Spleen (tissue), 11 donors: ENCODE data around the gene OR2F2. TPM values are rescaled to one million over a fixed set of nuclear protein-coding genes. Genes with fewer than 3 reads are reported as not detected.

Experiments used
- DNase-seq: peaks from one replicate; pipeline ENCODE4 v3.0.0-alpha.2; 2020
- H3K27ac ChIP-seq, 8 donors: fragments of 200-600 bp; sonication (generic) in 7 of 8; 1 replicate in 4 of 8; 2 replicates in 4 of 8; pipeline versions ENCODE4 v1.5.0 to v1.8.0; 2016 to 2021; ENCODE audit warnings: inconsistent platforms in 4 of 8, mild to moderate bottlenecking in 4 of 8, moderate library complexity in 1 of 8
- H3K27me3 ChIP-seq, 7 donors: fragments of 200-600 bp; sonication (generic) in 6 of 7; replicated peaks in 1 of 7; 1 replicate in 4 of 7; 2 replicates in 3 of 7; pipeline versions ENCODE4 v1.5.0 to v1.8.0; 2016 to 2021; ENCODE audit warnings: inconsistent platforms in 3 of 7, mild to moderate bottlenecking in 1 of 7
- H3K36me3 ChIP-seq, 6 donors: fragments of 200-600 bp; sonication (generic) in 5 of 6; 1 replicate in 4 of 6; 2 replicates in 2 of 6; pipeline versions ENCODE4 v1.5.0 to v1.8.0; 2016 to 2021; ENCODE audit warnings: inconsistent platforms in 2 of 6
- H3K4me1 ChIP-seq, 6 donors: fragments of 200-600 bp; sonication (generic) in 5 of 6; 1 replicate in 3 of 6; 2 replicates in 3 of 6; pipeline versions ENCODE4 v1.5.0 to v1.8.0; 2016 to 2021; ENCODE audit warnings: inconsistent platforms in 3 of 6
- H3K4me3 ChIP-seq, 8 donors: fragments of 200-600 bp; sonication (generic) in 7 of 8; 1 replicate in 4 of 8; 2 replicates in 4 of 8; pipeline versions ENCODE4 v1.5.0 to v1.8.0; 2016 to 2021; ENCODE audit warnings: inconsistent platforms in 4 of 8, mild to moderate bottlenecking in 4 of 8, moderate library complexity in 2 of 8
- H3K9me3 ChIP-seq, 8 donors: fragments of 200-600 bp; sonication (generic) in 7 of 8; 1 replicate in 4 of 8; 2 replicates in 4 of 8; pipeline versions ENCODE4 v1.5.0 to v1.8.0; 2016 to 2021; ENCODE audit warnings: inconsistent platforms in 4 of 8
- CTCF ChIP-seq, 11 experiments: fragments of 200-600 bp in 7 of 11; fragments of 450-650 bp in 4 of 11; sonication (generic) in 4 of 11; IDR thresholded peaks in 8 of 11; conservative IDR thresholded peaks in 3 of 11; 1 replicate in 7 of 11; 2 replicates in 4 of 11; pipeline versions ENCODE4 v1.4.0 to v1.8.0; 2016 to 2021; ENCODE audit warnings: antibody characterized with exemption in 11 of 11, inconsistent platforms in 4 of 11, mild to moderate bottlenecking in 1 of 11
- POLR2A ChIP-seq, 3 donors: fragments of 450-650 bp; IDR thresholded peaks; one replicate each; pipeline ENCODE4 v1.5.1; 2017; ENCODE audit warnings: antibody characterized with exemption in 3 of 3, mild to moderate bottlenecking in 1 of 3
- POLR2AphosphoS5 ChIP-seq, 3 donors: sonication (generic); formaldehyde crosslinking; IDR thresholded peaks; one replicate each; pipeline ENCODE4 v1.5.1; 2017; ENCODE audit warnings: antibody characterized with exemption in 3 of 3
- WGBS, 5 donors: extraction: QIAGEN DNeasy Blood & Tissue Kit in 3 of 5; methylation state at CpG; one replicate each; pipeline versions ENCODE4 v1.1.5 to v1.1.7; 2013 to 2018; 5-methylcytosine and 5-hydroxymethylcytosine counted together
- intact Hi-C: fragments of 100-400 bp; cut with DNase I; formaldehyde crosslinking; loops from one replicate; pipeline ENCODE4 v1.15.0; 2023; ENCODE audit warnings: low total_unique reads
- polyA plus RNA-seq, 3 donors: library from polyadenylated mRNA; stranded (reverse); fragments of 200-250 nt; gene quantifications; one replicate each; pipeline ENCODE4 v1.2.1, GENCODE V29; 2013
- total RNA-seq, 7 donors: library from RNA; depleted of rRNA in 3 of 7; stranded (reverse); fragments of >200 nt in 3 of 7; fragmentation: NEBNext Ultra II Directional in 4 of 7; extraction: Animal tissue kit (Norgen Biotek cat#: 25700) in 4 of 7; gene quantifications; one replicate each; pipeline versions ENCODE4 v1.1.0 to v1.2.1, GENCODE V29; 2016 to 2021
- donor health status: healthy with polysubstance abuse.
- donor health status: DM: no; HTN: no; CAD: no; lungs with moderate emphysema.
- donor health status: DM: no; HTN: no; CAD: no.
- donor health status: Bipolar disorder and iron deficiency.
- donor health status: healthy.
- donor health status: DM: no; HTN: no; CAD: no.
- donor health status: DM: yes; HTN: yes; CAD: no.

OR2F2 gene
- total and polyA plus RNA-seq, 10 donors = not detected

- no peak overlapping the region for H3K4me3 ChIP-seq
- no peak for DNase-seq
- H3K9me3 ChIP-seq = no peaks in the 10 kb centered on the region
- no peak overlapping the region for H3K27ac ChIP-seq
- H3K4me1 ChIP-seq = no peaks in the 10 kb centered on the region
- H3K36me3 ChIP-seq = no peaks in the 10 kb centered on the region
- no peaks in the 10 kb centered on the region for H3K27me3 ChIP-seq
- no peak for TF ChIP-seq POLR2A (IDR thresholded peaks at IDR 0.05)
- no peak for TF ChIP-seq CTCF (IDR thresholded peaks at IDR 0.05 in 8 of 11, conservative IDR thresholded peaks at IDR 0.05 in 3 of 11)
- TF ChIP-seq POLR2AphosphoS5 (IDR thresholded peaks at IDR 0.05) = no peak
- 71 to 85% (median 79%) methylated on average over 5 of the region's 5 CpGs for WGBS, 5 donors
- intact Hi-C loops = no loop called here
Measured at GRCh38 chr7:143908120-143908519, 26.9 kb upstream of the OR2F2 start.

GRCh38 chr7:143909863-143910262 lies 25.2 kb upstream of the OR2F2 start:
- intact Hi-C loops = no loop called here
- TF ChIP-seq POLR2A (IDR thresholded peaks at IDR 0.05) (no peak), POLR2AphosphoS5 (IDR thresholded peaks at IDR 0.05) (no peak), CTCF (IDR thresholded peaks at IDR 0.05 in 8 of 11, conservative IDR thresholded peaks at IDR 0.05 in 3 of 11) (no peak)
- no peak for DNase-seq
- 73 to 90% (median 83%) methylated on average over 3 of the region's 3 CpGs for WGBS, 5 donors
- no peaks in the 10 kb centered on the region for H3K4me1 ChIP-seq
- H3K27ac ChIP-seq = no peak overlapping the region
- H3K27me3 ChIP-seq = no peaks in the 10 kb centered on the region
- H3K36me3 ChIP-seq = no peaks in the 10 kb centered on the region
- H3K4me3 ChIP-seq = no peak overlapping the region
- no peaks in the 10 kb centered on the region for H3K9me3 ChIP-seq

- intact Hi-C loops = no loop called here
- no peak overlapping the region for H3K27ac ChIP-seq
- 66 to 81% (median 74%) methylated on average over 3 of the region's 3 CpGs for WGBS, 5 donors
- no peak for DNase-seq
- H3K27me3 ChIP-seq = no peaks in the 10 kb centered on the region
- TF ChIP-seq CTCF (IDR thresholded peaks at IDR 0.05 in 8 of 11, conservative IDR thresholded peaks at IDR 0.05 in 3 of 11) = no peak
- no peaks in the 10 kb centered on the region for H3K9me3 ChIP-seq
- H3K4me1 ChIP-seq = no peaks in the 10 kb centered on the region
- no peaks in the 10 kb centered on the region for H3K36me3 ChIP-seq
- H3K4me3 ChIP-seq = no peak overlapping the region
Measured at GRCh38 chr7:143910473-143911248, 24.4 kb upstream of the OR2F2 start.

- TF ChIP-seq POLR2AphosphoS5 (IDR thresholded peaks at IDR 0.05) (no peak), CTCF (IDR thresholded peaks at IDR 0.05 in 8 of 11, conservative IDR thresholded peaks at IDR 0.05 in 3 of 11) (no peak), POLR2A (IDR thresholded peaks at IDR 0.05) (no peak)
- Histone ChIP-seq H3K27me3 (no peaks in the 10 kb centered on the region), H3K9me3 (no peaks in the 10 kb centered on the region), H3K36me3 (no peaks in the 10 kb centered on the region), H3K27ac (no peak overlapping the region), H3K4me1 (no peaks in the 10 kb centered on the region), H3K4me3 (no peak overlapping the region)
- WGBS, 5 donors = 80 to 94% (median 91%) methylated on average over 3 of the region's 3 CpGs
- DNase-seq = no peak
- intact Hi-C loops = no loop called here
Measured at GRCh38 chr7:143913945-143914615, 21.0 kb upstream of the OR2F2 start.
